ENCODE measurements around the gene KDM8. TPM values are rescaled to one million over a fixed set of nuclear protein-coding genes. Genes with fewer than 3 reads are reported as not detected.

The KDM8 gene
- total and polyA plus RNA-seq, 2 donors (not counting 3 experiments of a cell fraction or from before 2014, with no cell fraction given) = 5.1 to 8.4 TPM

- peaks cover 10% of the 10 kb centered on the region for H3K4me1 ChIP-seq (ENCODE audit: control insufficient read depth, extremely low read depth, insufficient read depth, low read length)
- H3K4me3 ChIP-seq (replicated peaks in 1 of 3; ENCODE audit: insufficient read depth in 1 of 3, low read depth in 1 of 3, low read length in 3 of 3) = no peak overlapping the region
- CTCF ChIA-PET = interaction anchor here (1.0 to 7.5 kb wide), 3 partner anchors 10 to 83 kb away, joined by 3 to 48 read pairs (median 4); partner anchors contain the start of gene KDM8
- BruUV-seq (replicated peaks) = no TSS peak
- no peaks in the 10 kb centered on the region for H3K9me3 ChIP-seq (replicated peaks; ENCODE audit: control insufficient read depth, insufficient read depth, low read length)
- FAIRE-seq = no peak
- H3K9me1 ChIP-seq (replicated peaks; ENCODE audit: control insufficient read depth, extremely low read depth, insufficient read depth, low read length) = no peaks in the 10 kb centered on the region
- no peaks in the 10 kb centered on the region for H4K20me1 ChIP-seq (replicated peaks; ENCODE audit: control insufficient read depth, extremely low read depth, insufficient read depth, low read length)
- no peak overlapping the region for H3K27ac ChIP-seq (ENCODE audit: insufficient read depth, low read depth, low read length)
- H3K36me3 ChIP-seq (ENCODE audit: control insufficient read depth in 2 of 2, extremely low read depth in 1 of 2, insufficient read depth in 2 of 2, low read length in 2 of 2) = no peaks in the 10 kb centered on the region
- no peak overlapping the region for H3K9ac ChIP-seq (replicated peaks; ENCODE audit: extremely low read depth, insufficient read depth, low read length)
- H3K27me3 ChIP-seq (ENCODE audit: control insufficient read depth in 2 of 2, insufficient read depth in 2 of 2, low read length in 2 of 2) = peaks cover 7 to 11% of the 10 kb centered on the region in 2 experiments
- H3K79me2 ChIP-seq (ENCODE audit: control insufficient read depth, insufficient read depth, low read length) = no peaks in the 10 kb centered on the region
- intact Hi-C loops (cut with micrococcal nuclease) (no loop called here), dilution Hi-C loops (cut with MboI; ENCODE audit: extremely low pct_ligation_motif_present, low sequenced_read_pairs) (no loop called here)
- no peak for DNase-seq (ENCODE audit: low read depth, low spot score)
- H2AFZ ChIP-seq (ENCODE audit: low read depth, low read length) = no peak overlapping the region
- H3K4me2 ChIP-seq (ENCODE audit: insufficient read depth, low read length) = no peak overlapping the region
- POLR2A ChIA-PET = no interaction called here
- TF ChIP-seq MAX (IDR thresholded peaks at IDR 0.05; ENCODE audit: insufficient read depth, insufficient read length) (no peak), EZH2 (IDR thresholded peaks at IDR 0.05; ENCODE audit: borderline replicate concordance, low read depth, low read length, severe bottlenecking) (no peak), CTCF (IDR thresholded peaks at IDR 0.05; ENCODE audit: extremely low read depth in 1 of 2, insufficient read depth in 1 of 2, low read depth in 1 of 2, low read length in 2 of 2) (no peak)
Observed at GRCh38 chr16:27193300-27193990, 9.9 kb upstream of the KDM8 start.
